ENCODE results near the gene ESRRG. TPM values are rescaled to one million over a fixed set of nuclear protein-coding genes. Genes with fewer than 3 reads are reported as not detected.

The ESRRG gene
- total RNA-seq, 1 donor = 0.18 TPM

DNA sequence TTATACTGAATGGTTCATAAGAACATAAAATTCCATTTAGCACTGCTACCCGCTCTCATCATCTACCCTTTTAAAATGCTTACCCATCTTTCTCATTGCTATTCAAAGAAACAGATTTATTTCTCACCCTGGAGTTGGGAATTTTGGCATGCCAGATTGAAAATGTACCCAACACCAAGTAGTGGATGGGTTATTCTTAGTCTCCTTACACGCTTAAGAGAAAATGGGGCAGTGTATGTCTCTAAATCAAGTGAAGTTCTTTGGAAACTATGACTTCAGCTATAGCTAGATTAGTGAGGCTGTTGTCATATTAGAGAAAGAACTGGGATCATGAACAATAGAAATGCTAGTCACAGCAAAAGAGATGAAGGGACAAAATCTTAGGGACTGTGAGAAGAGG, 27.7 kb upstream of the ESRRG start:
- TF ChIP-seq, protein P1, sequence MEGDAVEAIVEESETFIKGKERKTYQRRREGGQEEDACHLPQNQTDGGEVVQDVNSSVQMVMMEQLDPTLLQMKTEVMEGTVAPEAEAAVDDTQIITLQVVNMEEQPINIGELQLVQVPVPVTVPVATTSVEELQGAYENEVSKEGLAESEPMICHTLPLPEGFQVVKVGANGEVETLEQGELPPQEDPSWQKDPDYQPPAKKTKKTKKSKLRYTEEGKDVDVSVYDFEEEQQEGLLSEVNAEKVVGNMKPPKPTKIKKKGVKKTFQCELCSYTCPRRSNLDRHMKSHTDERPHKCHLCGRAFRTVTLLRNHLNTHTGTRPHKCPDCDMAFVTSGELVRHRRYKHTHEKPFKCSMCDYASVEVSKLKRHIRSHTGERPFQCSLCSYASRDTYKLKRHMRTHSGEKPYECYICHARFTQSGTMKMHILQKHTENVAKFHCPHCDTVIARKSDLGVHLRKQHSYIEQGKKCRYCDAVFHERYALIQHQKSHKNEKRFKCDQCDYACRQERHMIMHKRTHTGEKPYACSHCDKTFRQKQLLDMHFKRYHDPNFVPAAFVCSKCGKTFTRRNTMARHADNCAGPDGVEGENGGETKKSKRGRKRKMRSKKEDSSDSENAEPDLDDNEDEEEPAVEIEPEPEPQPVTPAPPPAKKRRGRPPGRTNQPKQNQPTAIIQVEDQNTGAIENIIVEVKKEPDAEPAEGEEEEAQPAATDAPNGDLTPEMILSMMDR (IDR thresholded peaks at IDR 0.05; ENCODE audit: insufficient read depth, low read length) = no peak
- no peak overlapping the region for H3K4me3 ChIP-seq (ENCODE audit: low read depth, low read length)
- no peak for DNase-seq (ENCODE audit: low read depth)

DNA sequence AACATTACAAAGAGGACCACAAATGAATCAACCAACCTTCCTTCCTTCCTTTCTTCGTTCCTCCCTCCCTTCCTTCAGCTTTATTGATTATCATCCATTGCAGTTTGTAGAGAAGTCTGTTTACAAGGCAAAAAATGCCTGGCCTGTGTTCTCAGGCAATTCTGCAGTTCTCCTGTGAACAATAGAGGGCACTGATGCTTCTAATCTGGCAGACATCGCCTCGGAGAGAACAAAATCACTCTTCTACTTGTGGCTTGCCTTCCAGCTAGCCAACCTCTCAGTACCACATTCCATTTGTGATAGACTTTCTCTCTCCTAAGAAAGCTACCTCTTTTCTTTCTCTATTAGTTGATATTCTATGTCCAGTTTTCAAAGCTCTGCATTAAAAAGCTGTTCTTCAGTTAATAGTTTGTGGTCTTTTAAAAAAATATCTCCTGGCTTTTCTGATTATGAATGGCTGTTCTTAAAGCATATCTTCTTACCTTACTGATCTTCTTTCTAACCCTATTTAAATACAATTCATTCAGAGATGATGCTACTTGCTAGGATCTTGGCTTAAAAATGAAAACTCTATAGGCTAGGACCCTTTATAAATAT, 26.9 kb upstream of the ESRRG start:
- peak; percentile 53 for DNase-seq (ENCODE audit: low read depth)
- TF ChIP-seq, protein P1 (IDR thresholded peaks at IDR 0.05; ENCODE audit: insufficient read depth, low read length) = peak; percentile 67
- H3K4me3 ChIP-seq (ENCODE audit: low read depth, low read length) = no peak overlapping the region

DNA sequence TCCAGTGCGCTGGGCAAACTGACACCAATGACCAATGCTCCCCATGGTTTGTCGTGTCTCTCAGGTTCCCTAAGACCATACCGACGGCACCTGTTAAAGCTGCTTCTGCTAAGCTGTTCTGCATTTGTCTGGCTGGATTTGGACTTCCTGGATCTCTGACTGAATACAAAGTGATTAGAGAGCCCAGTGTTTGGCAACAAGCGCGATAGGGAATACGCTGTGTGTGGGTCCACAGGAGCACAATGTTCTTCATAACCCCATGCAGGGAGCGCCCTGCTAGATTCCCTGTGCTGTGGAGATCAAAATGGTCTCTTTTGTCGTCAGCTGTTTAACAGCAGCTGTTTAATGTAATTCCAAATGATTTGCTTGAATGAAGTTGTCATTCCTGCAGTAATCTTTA, 26.0 kb upstream of the ESRRG start:
- DNase-seq (ENCODE audit: low read depth) = no peak
- no peak overlapping the region for H3K4me3 ChIP-seq (ENCODE audit: low read depth, low read length)
- TF ChIP-seq, protein P1 (IDR thresholded peaks at IDR 0.05; ENCODE audit: insufficient read depth, low read length) = no peak

DNA sequence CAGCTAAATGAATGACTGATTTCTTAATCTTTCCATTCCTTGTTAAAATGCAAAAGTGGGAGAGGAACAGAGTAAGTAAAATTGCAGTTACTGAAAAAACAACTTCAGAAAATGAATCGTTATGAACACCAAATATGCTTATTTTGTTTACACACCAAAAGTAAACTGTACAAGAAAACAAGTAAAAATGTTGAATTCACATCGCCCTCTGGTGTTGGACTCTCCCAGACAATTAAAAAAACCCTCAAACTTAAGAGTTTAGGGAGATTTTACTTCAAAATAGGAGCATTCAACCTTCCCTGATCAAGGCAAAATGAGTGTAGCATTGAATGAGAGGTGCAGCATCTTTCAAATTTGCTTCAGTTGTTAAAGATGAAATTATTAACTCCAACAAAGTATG, 19.4 kb upstream of the ESRRG start:
- TF ChIP-seq, protein P1 (IDR thresholded peaks at IDR 0.05; ENCODE audit: insufficient read depth, low read length) = peak; percentile 14
- no peak overlapping the region for H3K4me3 ChIP-seq (ENCODE audit: low read depth, low read length)
- DNase-seq (ENCODE audit: low read depth) = peak; percentile 2

DNA sequence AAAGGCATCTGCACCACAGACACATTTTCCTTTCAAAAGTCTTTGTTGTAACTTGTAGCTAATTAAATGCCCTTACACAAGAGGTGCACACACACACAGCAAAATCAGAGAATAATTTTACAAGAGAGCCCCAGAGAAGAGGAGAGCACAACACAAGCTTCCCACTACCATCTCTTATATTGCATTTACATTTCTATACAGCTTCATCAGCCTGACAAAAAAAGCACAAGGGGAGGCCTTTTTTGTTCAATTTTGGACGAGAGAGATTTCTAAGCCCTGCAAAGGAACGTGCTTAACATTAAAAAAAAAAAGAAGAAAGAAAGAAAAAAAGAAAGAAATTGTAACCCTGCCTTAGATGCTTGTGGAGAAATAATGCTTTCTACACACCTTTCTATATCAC, 17.1 kb upstream of the ESRRG start:
- TF ChIP-seq, protein P1 (IDR thresholded peaks at IDR 0.05; ENCODE audit: insufficient read depth, low read length) = no peak
- no peak for DNase-seq (ENCODE audit: low read depth)
- H3K4me3 ChIP-seq (ENCODE audit: low read depth, low read length) = no peak overlapping the region

DNA sequence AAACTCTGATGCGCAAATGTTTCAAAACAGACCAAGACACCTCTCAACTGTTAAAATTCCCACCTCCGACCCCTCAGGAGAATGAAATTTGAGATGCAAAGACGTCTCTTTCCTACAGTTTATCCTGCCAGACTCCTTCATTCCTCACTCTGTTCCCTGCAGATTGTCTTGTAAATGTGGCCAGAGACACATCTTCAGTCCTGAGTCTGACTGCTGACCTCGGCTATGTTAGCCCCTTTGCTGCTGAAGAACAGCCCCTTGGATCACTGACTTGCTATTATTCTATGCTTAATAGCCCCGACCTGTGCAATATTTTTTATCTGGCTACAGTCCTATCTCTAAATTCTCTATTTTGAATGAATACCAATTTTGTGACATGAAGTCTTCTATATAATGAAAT, 16.6 kb upstream of the ESRRG start:
- TF ChIP-seq, protein P1 (IDR thresholded peaks at IDR 0.05; ENCODE audit: insufficient read depth, low read length) = no peak
- H3K4me3 ChIP-seq (ENCODE audit: low read depth, low read length) = no peak overlapping the region
- no peak for DNase-seq (ENCODE audit: low read depth)

DNA sequence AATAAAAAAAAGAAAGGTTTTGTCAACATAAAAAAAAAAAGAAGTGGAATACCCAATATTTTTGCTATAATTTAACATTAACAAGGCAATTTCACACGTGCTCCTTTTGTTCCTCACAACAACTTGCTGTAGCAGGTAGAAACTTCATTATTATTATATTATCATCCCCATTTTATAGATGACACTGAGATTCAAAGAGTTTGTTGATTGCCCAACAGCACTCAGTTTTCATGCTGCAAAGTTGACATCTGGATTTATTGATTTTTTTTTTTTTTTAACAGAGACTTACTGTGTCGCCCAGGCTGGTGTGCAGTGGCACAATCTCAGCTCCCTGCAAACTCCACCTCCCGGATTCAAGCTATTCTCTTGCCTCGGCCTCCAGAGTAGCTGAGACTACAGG, 8.9 kb upstream of the ESRRG start:
- no peak overlapping the region for H3K4me3 ChIP-seq (ENCODE audit: low read depth, low read length)
- TF ChIP-seq, protein P1 (IDR thresholded peaks at IDR 0.05; ENCODE audit: insufficient read depth, low read length) = no peak
- DNase-seq (ENCODE audit: low read depth) = no peak

Measured in fibroblast of the aortic adventitia (primary cell).